ENCODE data around the gene CBLIF.

Gene CBLIF

DNA sequence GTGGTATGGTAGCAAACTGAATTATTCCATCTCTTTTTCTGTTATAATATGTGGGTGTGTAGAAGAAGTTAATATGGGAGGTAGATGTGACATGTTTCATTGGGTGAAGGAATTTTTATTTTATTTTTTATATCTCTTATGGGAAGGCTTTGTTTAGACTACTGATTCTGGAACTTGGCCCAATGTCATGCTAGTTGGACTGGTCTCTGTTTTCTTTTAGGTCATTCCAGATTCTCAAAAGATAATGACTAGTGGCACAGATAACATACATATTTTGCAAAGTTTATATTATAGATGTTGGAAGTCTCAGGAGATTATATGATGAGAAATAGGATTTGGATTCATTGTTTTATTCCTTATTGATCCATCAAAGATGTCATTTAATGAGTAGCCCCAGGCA lies 32.0 kb upstream of the CBLIF start:
- no peak for DNase-seq (ENCODE audit: extremely low read depth, low read depth)
- no peak for TF ChIP-seq CTCF (IDR thresholded peaks at IDR 0.05; ENCODE audit: low read depth, low read length)

DNA sequence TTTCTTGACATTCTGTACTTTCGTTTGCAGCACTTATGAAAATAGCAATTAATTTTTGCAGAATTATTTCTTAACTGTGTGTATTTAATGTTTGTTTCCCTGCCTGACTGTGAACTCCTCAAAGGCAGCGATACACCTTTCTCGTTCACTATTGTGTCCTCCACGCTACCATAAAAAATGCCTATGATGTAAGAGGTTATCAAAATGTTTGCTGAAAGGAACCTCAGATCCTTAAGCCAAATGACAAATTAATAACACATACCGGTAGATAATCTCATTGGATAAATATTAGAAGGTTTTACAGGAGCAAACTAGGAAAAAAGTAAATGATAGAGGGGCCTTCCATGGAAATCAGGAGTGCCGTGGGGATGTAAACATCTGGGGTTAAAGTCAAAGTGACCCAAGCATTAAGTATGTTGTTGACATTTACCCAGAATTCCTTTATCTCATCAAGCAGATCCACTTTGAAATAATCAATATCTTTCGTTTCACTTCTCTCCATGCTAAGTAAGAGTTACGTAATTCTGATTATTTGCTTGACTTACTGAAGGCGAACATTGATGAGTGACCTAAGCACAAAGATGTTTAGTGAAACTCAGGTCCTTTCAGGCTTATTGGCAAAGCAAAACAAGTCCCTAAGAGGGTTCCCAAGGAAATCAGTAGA lies 30.7 kb upstream of the CBLIF start:
- DNase-seq (ENCODE audit: extremely low read depth, low read depth): no peak

GRCh38 chr11:59872076-59872475 lies 26.8 kb upstream of the CBLIF start:
- TF ChIP-seq CTCF (IDR thresholded peaks at IDR 0.05; ENCODE audit: low read depth, low read length): no peak
- no peak for DNase-seq (ENCODE audit: extremely low read depth, low read depth)

More for the DNA sequence above, 30.7 kb upstream of the CBLIF start:
- TF ChIP-seq CTCF (IDR thresholded peaks at IDR 0.05; ENCODE audit: low read depth, low read length): no peak

- no peak for TF ChIP-seq CTCF (IDR thresholded peaks at IDR 0.05; ENCODE audit: low read depth, low read length)
- no peak for DNase-seq (ENCODE audit: extremely low read depth, low read depth)
These were observed 22.6 kb upstream of the CBLIF start for GRCh38 chr11:59867946-59868345.

DNA sequence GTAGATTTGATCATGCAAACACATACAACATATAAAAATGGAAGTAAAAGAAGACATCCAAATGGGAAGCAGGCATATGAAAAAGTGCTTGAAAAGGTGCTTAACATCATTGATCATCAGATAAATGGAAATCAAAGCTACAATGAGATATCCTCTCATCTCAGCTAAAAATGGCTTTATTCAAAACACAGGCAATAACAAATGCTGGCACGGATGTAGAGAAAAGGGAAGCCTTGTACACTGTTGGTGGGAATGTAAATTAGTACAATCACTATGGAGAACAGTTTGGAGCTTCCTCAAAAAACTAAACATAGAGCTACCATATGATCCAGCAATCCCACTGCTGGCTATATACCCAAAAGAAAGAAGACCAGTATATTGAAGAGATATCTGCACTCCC lies 21.5 kb upstream of the CBLIF start:
- DNase-seq (ENCODE audit: extremely low read depth, low read depth): no peak
- no peak for TF ChIP-seq CTCF (IDR thresholded peaks at IDR 0.05; ENCODE audit: low read depth, low read length)

DNA sequence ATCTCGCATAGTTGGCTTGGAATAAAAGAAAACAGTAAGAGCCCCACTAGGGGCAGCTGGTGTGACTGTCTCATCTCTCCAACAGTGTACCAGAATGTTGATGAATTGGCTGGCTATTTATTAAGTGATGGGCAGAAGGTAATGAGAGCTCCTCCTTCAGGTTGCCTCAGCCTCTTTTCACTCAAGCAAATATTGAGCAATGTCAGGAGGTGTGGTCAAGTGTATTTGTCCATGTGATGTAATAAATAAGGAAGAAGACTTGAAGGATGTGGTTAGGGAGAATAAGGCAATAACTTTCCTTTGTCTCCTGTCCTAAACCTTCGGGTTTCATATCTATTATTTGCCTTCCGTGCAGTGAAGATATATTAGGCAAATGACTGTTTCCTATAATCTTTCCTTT lies 21.1 kb upstream of the CBLIF start, which contains the start of gene TCN1:
Gene TCN1, minus strand, starts transcription at position 91 of the 400 bp plus-strand sequence. Its CDS starts 17 bp downstream, at position 74.
- no peak for DNase-seq (ENCODE audit: extremely low read depth, low read depth)
- no peak for TF ChIP-seq CTCF (IDR thresholded peaks at IDR 0.05; ENCODE audit: low read depth, low read length)

- no peak for TF ChIP-seq CTCF (IDR thresholded peaks at IDR 0.05; ENCODE audit: low read depth, low read length)
These were observed 19.7 kb upstream of the CBLIF start for GRCh38 chr11:59865031-59865430.

More at GRCh38 chr11:59865031-59865430, 19.7 kb upstream of the CBLIF start:
- DNase-seq (ENCODE audit: extremely low read depth, low read depth): no peak
